Memory B cell (primary cell): Measurements from ENCODE around the gene RPH3AL.
"Not testable (repeated sequence)": the region's sequence is repeated elsewhere in the genome, so short reads cannot be mapped to it uniquely, and the experiment has no call there.

Experiments
- ATAC-seq: fragments of 150-1000 bp; cut with Tn5 transposase; 2 replicates; pipeline ENCODE4 v1.10.0; 2021; ENCODE audit warnings: low read depth, mild to moderate bottlenecking, moderate library complexity
- DNase-seq, 2 donors: peaks; one replicate each; pipeline ENCODE4 v3.0.0; 2022; ENCODE audit warnings: low spot score in 2 of 2
- H3K27ac Mint-ChIP-seq: one replicate; pipeline ENCODE4 v1.8.0; 2022; ENCODE audit warnings: mild to moderate bottlenecking, moderate library complexity, mixed read lengths
- H3K27me3 Mint-ChIP-seq: one replicate; pipeline ENCODE4 v1.8.0; 2022; ENCODE audit warnings: mixed read lengths
- H3K36me3 Mint-ChIP-seq: one replicate; pipeline ENCODE4 v1.8.0; 2022; ENCODE audit warnings: mild to moderate bottlenecking, mixed read lengths
- H3K4me1 Mint-ChIP-seq: one replicate; pipeline ENCODE4 v1.8.0; 2022; ENCODE audit warnings: mixed read lengths
- H3K4me3 Mint-ChIP-seq: one replicate; pipeline ENCODE4 v1.8.0; 2022; ENCODE audit warnings: mild to moderate bottlenecking, moderate library complexity, mixed read lengths
- H3K9me3 Mint-ChIP-seq: one replicate; pipeline ENCODE4 v1.8.0; 2022; ENCODE audit warnings: mixed read lengths

The RPH3AL gene

DNA sequence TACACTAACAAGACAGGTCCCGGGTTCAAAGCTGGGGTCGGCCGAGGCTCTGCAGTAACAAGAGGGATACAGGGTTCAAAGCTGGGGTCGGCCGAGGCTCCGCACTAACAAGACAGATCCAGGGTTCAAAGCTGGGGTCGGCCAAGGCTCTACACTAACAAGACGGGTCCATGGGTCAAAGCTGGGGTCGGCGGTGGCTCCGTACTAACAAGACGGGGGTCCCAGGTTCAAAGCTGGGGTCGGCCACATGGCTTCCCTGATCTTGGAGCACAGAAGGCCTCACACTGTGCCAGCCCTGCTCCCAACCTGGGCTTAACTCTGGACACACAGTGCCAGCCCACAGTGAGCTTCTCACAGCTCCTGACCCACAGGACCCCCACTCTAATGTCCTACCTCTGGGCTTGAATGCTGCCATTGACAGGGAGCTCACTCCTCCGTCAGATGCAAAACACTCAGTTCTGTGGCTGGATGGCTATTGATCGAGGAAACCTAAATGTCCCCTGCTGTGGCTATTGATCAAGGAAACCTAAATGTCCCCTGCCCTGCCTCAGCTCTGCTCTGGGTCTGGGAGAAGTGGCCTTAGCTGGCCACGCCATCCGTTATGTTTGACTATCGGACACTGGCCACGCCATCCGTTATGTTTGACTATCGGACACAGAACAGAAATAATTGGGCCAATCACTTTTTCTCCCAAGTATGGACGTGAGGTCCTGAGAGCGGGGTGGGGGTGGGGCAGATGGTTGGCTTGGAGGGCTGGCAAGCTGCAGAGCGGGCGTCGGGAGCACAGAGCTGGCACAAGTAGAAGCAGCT, 116.6 kb downstream of the RPH3AL start:
- Mint-ChIP-seq H3K27me3 (no peaks in the 10 kb centered on the region), H3K27ac (no peak overlapping the region), H3K36me3 (peaks cover under 1% of the 10 kb centered on the region), H3K4me3 (no peak overlapping the region), H3K4me1 (peaks cover 4% of the 10 kb centered on the region), H3K9me3 (peaks cover 3% of the 10 kb centered on the region)
- DNase-seq = no peak
- ATAC-seq = no peak

- not testable (repeated sequence) for DNase-seq
Measured at GRCh38 chr17:234994-235830, 117.4 kb downstream of the RPH3AL start.

DNA sequence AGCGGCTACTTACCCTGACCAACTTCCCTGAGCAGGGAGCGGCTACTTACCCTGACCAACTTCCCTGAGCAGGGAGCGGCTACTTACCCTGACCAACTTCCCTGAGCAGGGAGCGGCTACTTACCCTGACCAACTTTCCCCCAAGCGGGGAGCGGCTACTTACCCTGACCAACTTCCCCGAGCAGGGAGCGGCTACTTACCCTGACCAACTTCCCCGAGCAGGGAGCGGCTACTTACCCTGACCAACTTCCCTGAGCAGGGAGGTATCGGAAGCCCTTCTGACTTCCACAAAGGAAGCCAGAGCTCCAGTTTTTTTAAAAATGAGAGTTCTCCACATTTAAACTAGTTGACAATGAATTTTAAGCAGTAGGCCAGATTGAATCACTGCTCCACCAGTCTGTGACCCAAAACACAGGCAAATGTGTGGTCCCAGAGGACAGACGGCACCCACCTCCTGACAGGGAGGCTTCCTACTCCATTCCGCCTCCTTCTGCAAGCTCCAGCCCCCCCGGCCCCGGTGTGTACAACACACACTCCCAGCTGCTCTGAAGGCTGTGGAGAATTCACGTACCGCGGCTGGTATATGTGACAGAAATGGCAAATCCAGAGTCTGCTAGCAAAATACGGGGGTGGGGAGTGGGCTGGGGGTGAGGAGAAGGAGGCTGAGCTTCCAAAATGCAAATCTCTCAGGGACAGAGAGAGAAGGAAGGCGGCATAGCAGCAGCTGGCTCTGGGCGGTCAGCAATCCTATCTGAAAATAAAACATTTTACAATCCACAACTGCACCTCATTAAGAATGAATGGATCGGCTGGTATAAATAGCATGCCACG, 118.2 kb downstream of the RPH3AL start:
- not testable (repeated sequence) for H3K4me1 Mint-ChIP-seq, H3K9me3 Mint-ChIP-seq, H3K27me3 Mint-ChIP-seq, H3K4me3 Mint-ChIP-seq, H3K27ac Mint-ChIP-seq, H3K36me3 Mint-ChIP-seq, ATAC-seq
- DNase-seq = peak in 1 of 2 donors; percentile 8

More at GRCh38 chr17:234994-235830, 117.4 kb downstream of the RPH3AL start:
- H3K4me3 Mint-ChIP-seq, H3K27me3 Mint-ChIP-seq, H3K27ac Mint-ChIP-seq, ATAC-seq, H3K4me1 Mint-ChIP-seq, H3K9me3 Mint-ChIP-seq, H3K36me3 Mint-ChIP-seq: not testable (repeated sequence)

GRCh38 chr17:233473-233941, 119.1 kb downstream of the RPH3AL start:
- Mint-ChIP-seq H3K4me1 (peaks cover 4% of the 10 kb centered on the region), H3K27ac (no peak overlapping the region), H3K27me3 (no peaks in the 10 kb centered on the region), H3K36me3 (peaks cover 2% of the 10 kb centered on the region), H3K9me3 (peaks cover 3% of the 10 kb centered on the region), H3K4me3 (no peak overlapping the region)
- ATAC-seq (no peak), DNase-seq (peak in 1 of 2 donors; percentile 7)

DNA sequence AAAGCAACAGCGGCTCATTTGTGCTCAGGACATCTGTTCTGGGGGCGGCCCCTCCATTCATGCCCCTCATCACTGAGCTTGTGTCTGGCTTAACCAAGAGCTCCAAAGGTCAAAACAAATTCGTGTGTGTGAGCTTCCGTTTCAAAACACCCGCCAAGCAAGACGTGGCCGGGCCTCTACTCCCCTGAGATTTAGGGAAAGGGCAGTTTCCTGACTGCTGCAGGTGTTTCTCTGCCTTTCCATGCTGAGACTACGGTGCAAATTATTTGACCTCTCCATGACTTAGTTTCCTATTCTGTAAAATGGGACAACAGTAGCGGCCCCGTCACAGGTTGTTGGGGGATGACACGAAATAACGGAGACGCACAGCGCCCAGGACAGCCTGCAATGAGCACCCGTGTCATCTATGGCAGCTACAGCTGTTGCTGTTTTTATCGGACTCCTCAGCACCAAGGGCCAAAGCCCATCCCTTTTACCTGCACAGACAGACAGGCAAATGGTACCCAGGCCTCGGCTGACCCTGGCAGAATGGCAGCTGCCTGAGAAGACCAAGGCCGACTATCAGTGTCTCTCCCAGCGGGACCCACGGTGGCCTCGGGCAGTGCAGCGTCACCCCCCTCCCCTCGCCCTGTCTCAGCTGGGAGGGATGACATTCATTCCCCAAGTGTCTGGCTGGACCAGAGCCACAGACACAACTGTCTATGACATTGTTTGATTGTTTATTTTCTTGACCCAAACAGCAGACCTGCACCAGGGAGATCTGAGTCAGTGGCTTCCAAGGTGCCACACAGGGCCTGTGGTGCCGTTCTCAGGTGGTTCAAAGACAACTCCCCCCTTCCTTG, 120.4 kb downstream of the RPH3AL start:
- Mint-ChIP-seq H3K4me3 (no peak overlapping the region), H3K27me3 (no peaks in the 10 kb centered on the region), H3K9me3 (no peaks in the 10 kb centered on the region), H3K36me3 (peaks cover 2% of the 10 kb centered on the region), H3K27ac (no peak overlapping the region), H3K4me1 (no peaks in the 10 kb centered on the region)
- peak in 1 of 2 donors; percentile 8 for DNase-seq
- no peak for ATAC-seq

DNA sequence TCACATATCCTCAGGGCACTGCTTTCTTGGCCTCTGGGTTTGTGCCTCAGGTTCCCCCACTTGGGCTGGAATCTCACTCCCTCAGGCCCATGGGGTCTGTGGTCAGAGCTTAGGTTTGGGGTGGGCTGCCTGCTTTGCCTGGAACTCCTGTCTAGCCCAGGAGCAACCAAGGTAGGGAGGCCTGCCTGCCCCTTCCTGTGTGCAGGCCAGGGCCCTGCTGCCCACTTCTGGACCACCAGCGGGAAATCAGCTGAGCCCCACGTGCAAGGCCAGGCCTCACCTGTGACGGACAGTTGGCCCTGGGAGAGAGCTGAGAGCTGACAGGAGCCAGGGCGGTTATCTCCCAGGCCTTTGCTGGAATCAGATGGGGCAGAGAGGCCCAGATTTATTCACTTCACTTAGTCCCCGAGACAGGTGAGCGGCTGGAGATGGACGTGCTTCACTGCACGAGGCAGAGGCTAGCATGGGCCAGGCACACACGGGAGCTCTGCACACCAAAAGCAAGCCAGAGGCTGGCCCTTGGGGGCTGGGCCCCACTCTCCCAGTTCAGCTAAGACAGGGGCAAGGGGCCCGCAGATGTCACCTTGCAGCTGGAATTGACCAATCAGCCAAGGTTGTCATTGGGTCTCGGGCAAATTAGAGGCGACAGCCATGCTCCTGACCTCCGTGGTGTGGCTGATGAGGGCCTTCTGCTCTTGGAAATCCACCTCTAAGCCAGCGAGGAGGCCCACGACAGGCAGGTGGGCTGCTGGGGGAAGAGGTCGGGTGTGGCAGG, 121.2 kb downstream of the RPH3AL start:
- Mint-ChIP-seq H3K4me3 (no peak overlapping the region), H3K9me3 (no peaks in the 10 kb centered on the region), H3K27ac (no peak overlapping the region), H3K4me1 (no peaks in the 10 kb centered on the region), H3K36me3 (peaks cover 2% of the 10 kb centered on the region), H3K27me3 (no peaks in the 10 kb centered on the region)
- no peak for DNase-seq
- ATAC-seq = no peak

DNA sequence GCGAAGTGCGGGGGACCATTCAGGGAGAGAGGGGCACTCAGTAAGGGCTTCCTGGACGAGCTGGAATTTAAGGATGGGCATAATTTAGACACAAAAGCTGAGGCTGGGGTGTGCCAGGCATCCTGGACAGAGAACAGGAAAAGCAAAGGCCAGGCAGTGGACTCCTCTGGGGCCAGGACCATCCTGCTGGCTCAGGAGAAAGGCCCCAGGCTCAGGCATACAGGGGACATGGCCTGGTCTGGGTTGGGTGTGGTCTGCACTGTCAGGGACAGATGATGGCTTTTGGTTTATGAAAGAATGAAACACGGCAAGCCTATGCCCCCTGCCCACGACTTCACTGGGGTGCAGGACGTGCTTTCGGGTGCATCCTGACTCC, 122.2 kb downstream of the RPH3AL start:
- DNase-seq (no peak), ATAC-seq (no peak)
- no peaks in the 10 kb centered on the region for H3K27me3 Mint-ChIP-seq
- peaks cover 2% of the 10 kb centered on the region for H3K36me3 Mint-ChIP-seq
- H3K4me3 Mint-ChIP-seq = no peak overlapping the region
- no peak overlapping the region for H3K27ac Mint-ChIP-seq
- H3K9me3 Mint-ChIP-seq = no peaks in the 10 kb centered on the region
- H3K4me1 Mint-ChIP-seq = no peaks in the 10 kb centered on the region

DNA sequence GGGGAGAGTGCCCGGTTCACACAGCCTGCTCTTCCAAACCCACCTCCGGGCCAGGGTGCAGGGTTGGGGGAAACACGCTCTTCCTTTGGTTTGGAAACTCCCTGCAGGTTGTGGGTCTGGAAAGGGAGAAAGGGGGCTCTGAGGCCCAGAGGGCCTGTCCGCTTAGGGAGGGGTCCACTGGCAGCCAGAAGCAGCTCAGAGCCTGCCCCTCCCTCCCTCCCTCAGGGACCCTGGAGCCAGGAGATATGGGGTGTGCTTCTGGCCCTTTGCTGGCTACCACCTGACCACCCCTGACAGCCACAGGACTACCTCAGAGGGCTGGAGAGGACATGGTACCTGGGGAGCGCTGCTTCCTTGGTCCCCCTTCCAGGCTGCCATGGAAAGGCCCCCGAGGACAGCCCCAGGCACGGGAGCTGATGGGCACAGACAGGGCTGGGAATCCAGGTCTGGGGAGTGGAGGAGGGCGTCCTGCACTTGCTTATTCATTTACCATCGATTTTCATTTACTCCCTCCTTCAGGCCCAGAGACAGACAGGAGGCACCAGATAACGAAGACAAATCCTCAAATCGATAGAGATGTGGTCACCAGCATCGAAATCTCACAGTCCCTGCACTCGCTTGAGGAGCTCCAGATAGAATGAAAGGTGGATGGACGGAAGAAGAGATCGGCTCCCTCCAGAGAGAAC, 122.8 kb downstream of the RPH3AL start:
- Mint-ChIP-seq H3K27me3 (no peaks in the 10 kb centered on the region), H3K27ac (no peak overlapping the region), H3K36me3 (peaks cover 2% of the 10 kb centered on the region), H3K4me1 (no peaks in the 10 kb centered on the region), H3K9me3 (no peaks in the 10 kb centered on the region), H3K4me3 (no peak overlapping the region)
- DNase-seq = no peak
- ATAC-seq = no peak

DNA sequence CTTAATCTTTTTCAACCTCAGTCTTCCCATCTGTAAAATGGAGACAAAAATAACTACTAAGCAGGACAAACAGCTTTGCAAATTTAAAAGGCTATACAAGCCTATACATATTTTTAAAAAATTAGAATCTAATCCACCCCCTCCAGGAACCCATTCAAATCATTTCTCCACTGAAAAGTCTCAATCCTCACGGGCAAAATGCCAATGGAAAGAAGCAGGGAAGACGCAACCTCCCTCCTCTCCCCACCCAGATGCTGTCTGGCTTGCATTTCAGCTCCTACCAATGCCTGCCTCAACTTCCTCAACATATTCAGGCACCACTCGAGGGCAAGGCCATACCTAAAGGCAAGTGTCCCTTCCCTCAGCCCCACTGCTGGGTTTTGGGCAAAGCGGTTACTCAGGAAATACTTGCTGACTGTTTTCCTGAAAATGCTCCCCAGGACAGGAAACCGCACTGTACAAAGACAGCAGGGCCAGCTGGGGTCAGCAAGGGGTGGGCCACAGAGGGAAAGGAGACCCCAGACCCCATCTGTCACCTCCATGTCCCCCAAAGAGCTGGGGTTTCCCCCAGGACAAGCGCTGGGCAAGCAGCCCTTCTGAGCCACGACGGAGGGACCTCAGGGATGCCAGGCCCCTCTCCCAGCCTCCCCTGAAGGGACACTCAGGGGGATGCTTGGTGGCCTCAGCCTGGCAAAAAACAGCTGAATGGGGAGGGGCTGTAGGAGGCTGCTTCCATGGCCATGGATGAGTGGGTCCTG, 123.5 kb downstream of the RPH3AL start:
- Mint-ChIP-seq H3K4me1 (no peaks in the 10 kb centered on the region), H3K27ac (no peak overlapping the region), H3K36me3 (peaks cover 2% of the 10 kb centered on the region), H3K9me3 (no peaks in the 10 kb centered on the region), H3K4me3 (no peak overlapping the region), H3K27me3 (no peaks in the 10 kb centered on the region)
- ATAC-seq (no peak), DNase-seq (no peak)

- no peaks in the 10 kb centered on the region for H3K4me1 Mint-ChIP-seq
- peaks cover 2% of the 10 kb centered on the region for H3K36me3 Mint-ChIP-seq
- no peak for DNase-seq
- H3K4me3 Mint-ChIP-seq = no peak overlapping the region
- H3K9me3 Mint-ChIP-seq = no peaks in the 10 kb centered on the region
- ATAC-seq = no peak
- no peaks in the 10 kb centered on the region for H3K27me3 Mint-ChIP-seq
- no peak overlapping the region for H3K27ac Mint-ChIP-seq
Measured at GRCh38 chr17:227946-228615, 124.5 kb downstream of the RPH3AL start.

DNA sequence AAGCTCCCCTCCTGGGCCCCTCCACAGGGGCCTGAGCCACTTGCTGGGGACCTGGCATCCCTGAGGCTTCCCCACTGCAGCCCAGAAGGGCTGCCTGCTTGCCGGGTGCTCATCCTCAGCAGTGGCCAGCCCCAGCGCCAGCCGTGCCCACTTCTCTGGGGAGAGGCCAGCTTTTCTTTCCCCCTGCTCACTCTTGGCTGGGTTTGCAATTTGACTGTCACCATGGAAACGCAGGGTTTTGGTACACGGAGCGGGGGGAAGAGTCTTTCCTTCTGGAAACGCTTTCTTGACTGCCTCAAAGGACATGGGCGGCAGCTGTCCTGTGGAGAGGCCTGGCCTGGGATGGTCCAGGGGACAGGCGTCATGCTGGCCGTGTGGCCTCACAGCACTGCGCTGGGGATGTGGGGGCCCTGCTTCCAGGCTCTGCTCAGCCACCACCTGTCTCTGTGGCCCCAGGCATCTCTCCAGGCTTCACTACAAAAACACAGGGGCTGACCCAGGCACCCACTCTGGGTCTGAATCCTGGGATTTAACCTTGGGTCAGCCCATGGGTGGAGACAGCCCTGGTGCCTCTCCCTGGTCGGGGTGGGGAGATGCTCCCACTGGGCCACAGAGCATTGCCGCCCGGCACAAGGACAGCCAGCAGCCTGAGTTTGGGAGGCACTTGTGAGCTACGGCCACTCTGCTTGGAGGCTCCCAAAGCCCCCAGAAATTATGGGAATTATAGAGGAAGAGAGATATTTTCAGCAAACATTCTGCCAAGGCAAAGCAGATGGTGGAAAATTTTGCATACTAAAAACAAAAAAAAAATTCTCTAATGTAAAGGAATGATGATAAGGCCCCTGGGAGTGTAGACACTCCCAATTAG, 125.3 kb downstream of the RPH3AL start:
- no peak overlapping the region for H3K27ac Mint-ChIP-seq
- H3K4me1 Mint-ChIP-seq = no peaks in the 10 kb centered on the region
- no peaks in the 10 kb centered on the region for H3K27me3 Mint-ChIP-seq
- DNase-seq = no peak
- no peak overlapping the region for H3K4me3 Mint-ChIP-seq
- peaks cover 2% of the 10 kb centered on the region for H3K36me3 Mint-ChIP-seq
- no peaks in the 10 kb centered on the region for H3K9me3 Mint-ChIP-seq
- ATAC-seq = no peak
